MM.1S (cell line): ENCODE measurements around the gene QRICH1.

ENCODE experiments used
- EZH2 ChIP-seq: fragments of 300-600 bp; sonication (generic); optimal IDR thresholded peaks from 2 replicates; pipeline ENCODE3; 2017; ENCODE audit warnings: low read depth, mild to moderate bottlenecking, antibody characterized with exemption, low read length, mixed read lengths
- EZH2phosphoT487 ChIP-seq: fragments of 300-600 bp; sonication (generic); IDR thresholded peaks from 2 replicates; pipeline ENCODE4 v1.6.1; 2018; ENCODE audit warnings: antibody characterized with exemption, low read length
- TF ChIP-seq, protein P1 (sequence below): fragments of 300-600 bp; sonication (generic); IDR thresholded peaks from 2 replicates; pipeline ENCODE4 v1.5.1; 2016; ENCODE audit warnings: antibody characterized with exemption, low read length, mixed read lengths

DNA sequence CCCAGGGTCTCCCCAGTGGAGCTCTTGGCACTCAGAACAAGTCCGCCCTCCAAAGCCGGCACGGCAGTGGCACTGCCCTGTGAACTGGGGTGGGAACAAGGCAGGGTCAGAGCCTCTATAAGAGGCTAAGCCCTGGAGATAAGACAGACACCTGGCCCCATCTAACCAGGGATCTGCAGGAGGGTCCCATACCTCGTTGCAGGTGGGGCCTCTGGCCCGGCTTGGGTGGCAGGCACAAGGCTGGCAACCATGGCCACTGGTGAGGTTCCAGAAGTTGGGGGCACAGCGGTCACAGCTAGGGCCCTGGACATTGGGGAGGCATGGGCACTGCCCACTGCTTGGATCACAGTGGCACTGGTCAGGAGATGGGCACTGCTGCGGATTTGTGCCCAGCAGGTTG, 30.3 kb upstream of the QRICH1 start:
- TF ChIP-seq EZH2 (no peak), EZH2phosphoT487 (no peak)
- TF ChIP-seq, protein P1, sequence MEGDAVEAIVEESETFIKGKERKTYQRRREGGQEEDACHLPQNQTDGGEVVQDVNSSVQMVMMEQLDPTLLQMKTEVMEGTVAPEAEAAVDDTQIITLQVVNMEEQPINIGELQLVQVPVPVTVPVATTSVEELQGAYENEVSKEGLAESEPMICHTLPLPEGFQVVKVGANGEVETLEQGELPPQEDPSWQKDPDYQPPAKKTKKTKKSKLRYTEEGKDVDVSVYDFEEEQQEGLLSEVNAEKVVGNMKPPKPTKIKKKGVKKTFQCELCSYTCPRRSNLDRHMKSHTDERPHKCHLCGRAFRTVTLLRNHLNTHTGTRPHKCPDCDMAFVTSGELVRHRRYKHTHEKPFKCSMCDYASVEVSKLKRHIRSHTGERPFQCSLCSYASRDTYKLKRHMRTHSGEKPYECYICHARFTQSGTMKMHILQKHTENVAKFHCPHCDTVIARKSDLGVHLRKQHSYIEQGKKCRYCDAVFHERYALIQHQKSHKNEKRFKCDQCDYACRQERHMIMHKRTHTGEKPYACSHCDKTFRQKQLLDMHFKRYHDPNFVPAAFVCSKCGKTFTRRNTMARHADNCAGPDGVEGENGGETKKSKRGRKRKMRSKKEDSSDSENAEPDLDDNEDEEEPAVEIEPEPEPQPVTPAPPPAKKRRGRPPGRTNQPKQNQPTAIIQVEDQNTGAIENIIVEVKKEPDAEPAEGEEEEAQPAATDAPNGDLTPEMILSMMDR: no peak
